Fibroblast of the conjunctiva (primary cell): ENCODE measurements around the gene CDKN1B.

Experiments
- DNase-seq: peaks from one replicate; pipeline ENCODE4 v3.0.0-alpha.2; 2010; ENCODE audit warnings: low read depth

The CDKN1B gene

DNA sequence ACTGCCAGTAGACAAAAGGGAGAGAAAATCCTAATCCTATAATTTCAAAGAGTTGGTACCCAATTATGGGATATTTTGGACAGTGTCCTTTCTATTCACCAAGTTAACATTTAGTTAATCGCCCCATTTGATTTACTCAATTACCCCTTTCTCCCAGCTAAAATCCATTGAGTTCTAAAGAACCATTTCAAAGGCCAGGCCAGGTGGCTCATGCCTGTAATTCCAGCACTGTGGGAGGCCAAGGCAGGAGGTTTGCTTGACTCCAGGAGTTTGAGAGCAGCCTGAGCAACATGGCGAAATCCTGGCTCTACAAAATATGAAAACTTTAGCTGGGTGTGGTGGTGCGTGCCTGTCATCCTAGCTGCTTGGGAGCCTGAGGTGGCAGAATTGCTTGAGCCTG is 15.7 kb upstream of the CDKN1B start:
- no peak for DNase-seq

- DNase-seq, result peak; percentile 94
Measured at GRCh38 chr12:12704593-12705230, 12.5 kb upstream of the CDKN1B start.

GRCh38 chr12:12705838-12706520 is 11.2 kb upstream of the CDKN1B start:
- no peak for DNase-seq

GRCh38 chr12:12713932-12714275 is 3.3 kb upstream of the CDKN1B start:
- DNase-seq, result no peak

GRCh38 chr12:12714276-12715021 is 2.7 kb upstream of the CDKN1B start:
- DNase-seq, result no peak

DNA sequence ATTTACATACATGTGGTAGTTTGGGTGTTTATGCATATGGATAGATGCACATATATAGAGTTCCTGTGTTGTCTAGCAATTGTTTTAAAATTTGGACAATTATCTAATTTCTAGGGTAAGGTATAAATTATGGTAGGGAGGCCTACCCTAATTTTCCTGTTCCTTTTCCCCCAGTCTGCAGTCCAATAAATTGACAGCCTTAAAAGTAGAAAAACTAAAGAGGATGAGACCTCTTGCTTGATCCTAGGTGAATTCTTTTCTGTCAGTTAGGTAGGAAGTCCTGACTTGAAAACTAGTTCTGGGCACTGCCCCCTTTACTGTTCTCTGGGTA is 2.1 kb upstream of the CDKN1B start:
- DNase-seq, result no peak

DNA sequence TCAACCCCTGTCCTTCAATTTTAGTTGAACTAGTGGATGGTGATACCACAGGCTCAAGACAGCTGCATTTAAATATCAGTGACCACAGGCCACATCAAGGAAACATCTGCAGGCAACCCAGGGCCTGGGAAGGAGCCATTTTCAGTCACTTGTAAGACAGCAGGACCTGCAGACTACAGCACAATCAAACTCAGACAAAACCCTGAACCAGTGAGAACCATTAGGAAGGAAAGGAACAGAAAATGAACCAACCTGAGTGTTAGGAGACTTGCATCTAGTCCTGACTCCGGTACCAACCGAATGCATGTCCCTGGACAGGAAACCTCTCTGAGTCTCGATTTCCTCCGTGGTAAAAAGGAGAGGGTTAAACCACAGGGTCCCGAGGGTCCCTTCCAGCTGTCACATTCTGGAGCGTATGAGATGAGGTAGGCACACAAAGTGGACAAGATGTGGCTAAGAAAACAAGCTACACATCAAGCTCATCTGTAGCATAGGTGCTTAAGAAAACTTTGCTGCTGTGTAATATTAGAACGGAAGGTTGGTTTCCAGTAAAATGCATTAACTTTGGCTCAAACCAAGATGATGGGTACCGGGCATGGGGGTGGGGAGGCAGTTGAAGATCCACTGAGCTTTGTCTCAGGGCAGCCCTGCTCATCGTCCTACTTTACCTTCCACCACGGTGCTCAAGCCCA is 1.6 kb upstream of the CDKN1B start:
- DNase-seq, result no peak

DNA sequence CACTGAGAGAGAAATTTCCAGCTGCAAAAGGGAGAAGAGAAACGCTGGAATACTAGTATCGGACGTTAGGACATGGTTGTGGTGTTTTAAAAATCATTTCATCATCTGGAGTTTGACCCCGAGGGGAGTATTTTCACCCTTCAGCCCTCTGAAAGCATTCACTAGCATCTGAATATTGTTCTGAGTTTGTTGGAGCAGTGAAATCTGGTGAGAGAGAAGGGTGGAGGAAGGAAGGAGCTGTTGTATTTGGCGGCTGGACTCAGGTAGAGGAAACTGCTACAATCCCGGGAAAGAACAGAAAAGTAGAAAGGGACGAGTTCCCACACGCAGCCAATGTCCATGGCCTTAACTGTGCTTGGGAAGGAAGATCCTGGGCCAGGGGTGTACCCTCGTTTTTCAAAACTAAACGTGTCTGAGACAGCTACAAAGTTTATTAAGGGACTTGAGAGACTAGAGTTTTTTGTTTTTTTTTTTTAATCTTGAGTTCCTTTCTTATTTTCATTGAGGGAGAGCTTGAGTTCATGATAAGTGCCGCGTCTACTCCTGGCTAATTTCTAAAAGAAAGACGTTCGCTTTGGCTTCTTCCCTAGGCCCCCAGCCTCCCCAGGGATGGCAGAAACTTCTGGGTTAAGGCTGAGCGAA is 896 bp upstream of the CDKN1B start:
- no peak for DNase-seq

DNA sequence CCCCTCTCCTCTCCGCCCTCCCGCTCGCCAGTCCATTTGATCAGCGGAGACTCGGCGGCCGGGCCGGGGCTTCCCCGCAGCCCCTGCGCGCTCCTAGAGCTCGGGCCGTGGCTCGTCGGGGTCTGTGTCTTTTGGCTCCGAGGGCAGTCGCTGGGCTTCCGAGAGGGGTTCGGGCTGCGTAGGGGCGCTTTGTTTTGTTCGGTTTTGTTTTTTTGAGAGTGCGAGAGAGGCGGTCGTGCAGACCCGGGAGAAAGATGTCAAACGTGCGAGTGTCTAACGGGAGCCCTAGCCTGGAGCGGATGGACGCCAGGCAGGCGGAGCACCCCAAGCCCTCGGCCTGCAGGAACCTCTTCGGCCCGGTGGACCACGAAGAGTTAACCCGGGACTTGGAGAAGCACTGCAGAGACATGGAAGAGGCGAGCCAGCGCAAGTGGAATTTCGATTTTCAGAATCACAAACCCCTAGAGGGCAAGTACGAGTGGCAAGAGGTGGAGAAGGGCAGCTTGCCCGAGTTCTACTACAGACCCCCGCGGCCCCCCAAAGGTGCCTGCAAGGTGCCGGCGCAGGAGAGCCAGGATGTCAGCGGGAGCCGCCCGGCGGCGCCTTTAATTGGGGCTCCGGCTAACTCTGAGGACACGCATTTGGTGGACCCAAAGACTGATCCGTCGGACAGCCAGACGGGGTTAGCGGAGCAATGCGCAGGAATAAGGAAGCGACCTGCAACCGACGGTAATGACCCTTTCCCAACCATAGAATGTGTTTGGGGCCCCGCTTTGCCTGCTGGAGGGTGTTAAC is 615 bp downstream of the CDKN1B start:
- no peak for DNase-seq

DNA sequence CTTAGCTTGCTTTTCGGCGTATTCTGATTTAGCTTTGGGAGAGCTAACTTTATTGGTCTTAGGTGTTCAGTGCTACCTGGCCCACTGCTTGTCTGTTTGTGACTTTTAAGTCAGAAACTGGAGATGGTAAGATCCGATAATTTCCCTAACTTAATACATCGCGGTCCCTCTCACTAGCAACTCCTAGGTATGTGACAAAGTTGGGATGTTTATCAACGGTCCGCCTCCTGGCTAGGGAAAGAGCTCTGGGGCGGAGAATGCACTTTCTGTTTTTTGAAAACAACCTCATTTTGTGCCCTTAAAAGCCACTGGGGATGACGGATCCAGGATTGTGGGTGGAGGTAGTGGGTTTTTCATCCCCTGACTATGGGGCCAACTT is 1.2 kb downstream of the CDKN1B start:
- DNase-seq, result no peak

DNA sequence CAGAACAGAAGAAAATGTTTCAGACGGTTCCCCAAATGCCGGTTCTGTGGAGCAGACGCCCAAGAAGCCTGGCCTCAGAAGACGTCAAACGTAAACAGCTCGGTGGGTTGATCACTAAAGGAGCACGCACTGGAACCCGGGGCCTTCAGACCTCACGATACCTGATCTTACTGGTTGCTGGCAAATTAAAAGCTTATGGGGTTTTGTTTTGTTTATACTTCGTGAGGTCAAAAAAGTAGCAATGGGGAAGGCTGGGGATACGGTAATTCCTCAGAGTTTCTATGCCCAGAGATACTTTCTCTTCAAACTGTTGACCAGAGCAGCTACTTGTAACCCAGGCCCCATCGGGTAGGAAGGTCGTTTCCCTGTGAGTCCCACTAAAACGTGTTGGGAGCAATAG is 1.7 kb downstream of the CDKN1B start:
- no peak for DNase-seq

DNA sequence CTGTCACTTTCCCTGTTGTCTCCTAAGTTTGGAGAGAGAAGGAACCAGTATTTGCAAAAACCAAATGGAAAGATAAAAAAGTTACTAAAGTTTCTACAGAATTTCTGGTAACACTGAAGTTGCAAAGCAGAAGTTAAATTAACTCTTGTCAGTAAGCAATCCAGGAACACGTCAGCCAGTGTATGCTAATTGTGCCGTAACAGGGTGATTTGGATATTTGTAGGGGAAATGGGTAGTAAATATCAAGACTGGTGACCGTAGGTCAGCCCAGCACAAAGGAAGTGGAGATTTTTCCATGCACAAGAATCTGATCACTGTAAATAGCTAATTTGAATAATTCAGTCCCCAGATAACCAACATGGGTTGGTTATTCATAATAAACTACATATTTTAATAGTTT is 2.3 kb downstream of the CDKN1B start:
- DNase-seq, result no peak

DNA sequence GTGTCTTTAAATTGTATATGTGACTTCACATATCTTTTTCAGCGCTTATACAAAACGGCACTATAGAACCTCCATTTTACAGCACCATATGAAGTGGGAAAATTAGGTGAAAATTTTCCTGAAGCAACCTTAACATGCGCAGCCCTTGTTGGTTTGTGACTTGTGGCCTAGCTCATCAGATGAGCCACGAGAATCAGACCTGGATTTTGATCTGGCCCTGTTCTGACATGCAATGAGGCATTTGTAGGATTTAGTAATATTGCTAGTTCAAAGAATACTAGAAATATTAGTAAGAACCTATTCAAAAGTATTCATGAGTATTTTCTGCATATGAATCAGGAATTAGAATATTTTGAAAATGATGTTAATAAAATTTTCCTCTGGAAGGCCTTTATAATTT is 2.9 kb downstream of the CDKN1B start:
- no peak for DNase-seq

- DNase-seq, result no peak
Measured at GRCh38 chr12:12720672-12721161, 3.5 kb downstream of the CDKN1B start.

- DNase-seq, result no peak
Measured at GRCh38 chr12:12721176-12721751, 4.1 kb downstream of the CDKN1B start.

- no peak for DNase-seq
Measured at GRCh38 chr12:12721814-12722434, 4.8 kb downstream of the CDKN1B start.

DNA sequence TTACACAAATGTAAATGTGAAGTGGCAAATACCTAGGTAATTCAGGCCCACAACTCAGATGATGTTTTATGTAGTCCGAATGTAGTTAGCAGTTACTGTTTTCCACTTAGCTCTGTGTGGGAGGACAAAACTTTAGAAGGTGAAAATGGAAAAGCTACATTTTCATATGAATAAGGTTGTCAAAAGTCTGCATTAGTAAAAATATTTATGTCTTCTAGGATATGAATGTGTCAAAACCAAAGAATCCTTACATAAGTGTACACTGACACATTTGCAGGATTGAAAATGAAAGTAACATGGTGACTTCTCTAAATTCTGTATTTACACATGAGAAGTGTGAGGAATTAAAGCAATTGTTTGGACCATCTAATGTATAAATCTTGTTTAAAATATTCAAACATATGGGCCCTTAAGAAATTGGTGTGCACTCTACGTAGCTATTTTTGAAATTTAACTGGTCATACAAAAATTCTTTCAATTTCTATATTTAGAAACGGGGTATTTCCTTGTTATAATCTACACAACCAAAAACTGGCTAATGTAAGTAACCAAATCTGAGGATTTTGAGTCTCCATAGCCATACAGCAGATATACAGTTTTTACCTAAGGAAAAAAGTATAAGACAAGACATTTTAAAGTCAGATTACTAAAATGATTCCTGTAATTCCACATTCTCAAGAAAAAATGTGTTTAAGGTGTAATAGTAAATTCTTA is 5.4 kb downstream of the CDKN1B start:
- DNase-seq, result no peak

DNA sequence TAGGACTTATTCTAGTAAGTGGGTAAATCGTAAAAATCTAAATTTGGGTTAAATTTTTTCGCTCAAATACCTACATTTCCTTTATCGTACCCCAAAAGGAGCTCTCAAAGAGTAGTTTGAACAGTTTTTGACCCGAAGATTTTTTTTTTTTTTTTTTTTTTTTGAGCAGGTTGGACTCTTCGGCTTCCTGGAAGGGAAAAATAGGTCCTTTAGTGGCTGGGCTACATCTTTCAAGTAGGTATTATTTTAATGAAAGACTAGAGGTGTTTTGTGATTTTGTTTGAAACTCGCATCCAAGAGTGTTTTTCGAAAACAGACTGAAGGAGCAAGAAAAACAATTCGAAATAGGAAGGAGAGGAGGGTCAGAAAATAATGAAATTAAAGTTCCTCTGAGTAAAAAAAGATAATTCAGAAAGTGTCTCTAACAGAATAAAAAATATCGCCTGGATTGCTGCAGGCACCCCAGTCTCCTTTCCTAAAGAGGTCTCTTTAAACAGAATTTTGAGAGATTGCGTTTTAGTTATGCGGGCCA is 6.0 kb downstream of the CDKN1B start:
- no peak for DNase-seq

GRCh38 chr12:12723681-12724420 is 6.7 kb downstream of the CDKN1B start:
- no peak for DNase-seq
